ENCODE measurements around the gene BEND6.
"Not testable (repeated sequence)": the region's sequence is repeated elsewhere in the genome, so short reads cannot be mapped to it uniquely, and the experiment has no call there.

Gene BEND6

DNA sequence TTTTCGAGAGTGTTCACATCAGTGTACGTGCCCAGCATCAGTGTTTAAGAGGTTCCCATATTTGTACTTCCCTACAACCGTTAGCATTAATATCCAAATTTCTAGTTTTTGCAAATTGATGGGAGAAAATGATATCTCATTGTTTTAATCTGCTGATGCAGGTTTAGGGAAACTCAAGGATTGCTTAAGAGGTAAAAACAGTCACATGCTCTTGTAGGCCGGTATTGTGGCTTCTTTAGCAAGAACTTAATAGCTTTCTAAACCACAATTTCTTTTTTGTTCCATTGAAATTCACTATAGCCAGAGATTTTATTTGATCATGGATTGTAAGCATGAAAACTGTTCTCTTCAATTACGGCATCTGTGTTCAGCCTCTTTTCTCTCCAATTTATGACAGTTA lies 29.5 kb downstream of the BEND6 start:
- no peak for DNase-seq (ENCODE audit: low read depth)

DNA sequence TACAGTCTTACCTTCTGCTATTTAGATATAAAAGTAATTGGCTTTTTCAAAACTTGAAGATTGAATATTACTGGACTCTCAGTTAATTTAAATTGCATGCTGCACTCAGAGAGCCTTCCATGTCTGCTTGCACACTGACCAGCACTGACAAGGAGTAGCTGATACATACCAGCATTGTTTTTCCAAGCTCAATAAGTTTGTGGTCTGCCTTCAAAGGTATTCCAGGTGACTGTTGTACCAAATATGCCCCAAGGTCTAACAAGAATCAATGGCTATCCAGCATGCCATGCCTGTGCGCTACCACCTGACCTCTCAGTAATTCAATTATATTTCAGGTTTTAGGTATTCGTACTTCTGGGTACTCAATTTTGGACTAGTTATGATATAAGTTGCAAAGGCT lies 30.0 kb downstream of the BEND6 start:
- DNase-seq (ENCODE audit: low read depth) = no peak

DNA sequence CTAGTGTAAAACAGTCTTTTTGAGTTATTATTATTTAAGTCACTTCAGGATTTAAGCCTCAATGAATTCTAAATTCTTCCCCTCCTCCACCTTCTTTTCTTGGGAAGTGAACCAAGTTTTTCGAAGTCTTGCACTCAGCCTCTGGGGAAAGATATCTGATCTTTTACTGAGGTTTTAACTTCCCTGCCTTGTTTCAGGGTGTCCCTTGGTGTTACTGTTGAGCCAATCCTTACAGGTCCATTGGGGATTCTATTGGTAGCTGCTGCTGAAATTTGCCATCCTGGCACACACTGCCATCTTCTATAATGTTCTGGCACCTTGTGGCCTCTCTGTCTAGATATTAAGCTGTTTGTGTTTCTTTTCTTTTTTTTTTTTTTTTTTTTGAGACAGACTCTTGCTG lies 31.7 kb downstream of the BEND6 start:
- DNase-seq (ENCODE audit: low read depth) = no peak

DNA sequence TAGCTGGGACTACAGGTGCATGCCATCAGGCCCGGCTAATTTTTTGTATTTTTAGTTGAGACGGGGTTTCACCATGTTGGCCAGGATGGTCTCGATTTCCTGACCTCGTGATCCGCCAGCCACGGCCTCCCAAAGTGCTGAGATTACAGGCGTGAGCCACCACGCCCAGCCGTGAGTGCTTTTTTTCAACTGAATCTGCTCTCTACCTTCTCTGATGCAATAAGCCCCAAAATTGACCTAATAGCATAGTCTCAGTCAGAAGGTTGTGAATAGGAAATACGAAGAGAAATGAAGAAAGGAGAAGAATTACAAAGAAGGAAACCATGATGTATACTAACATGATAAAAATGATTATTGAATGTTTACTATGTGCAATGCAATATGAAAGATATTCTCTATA lies 33.2 kb downstream of the BEND6 start:
- no peak for DNase-seq (ENCODE audit: low read depth)

DNA sequence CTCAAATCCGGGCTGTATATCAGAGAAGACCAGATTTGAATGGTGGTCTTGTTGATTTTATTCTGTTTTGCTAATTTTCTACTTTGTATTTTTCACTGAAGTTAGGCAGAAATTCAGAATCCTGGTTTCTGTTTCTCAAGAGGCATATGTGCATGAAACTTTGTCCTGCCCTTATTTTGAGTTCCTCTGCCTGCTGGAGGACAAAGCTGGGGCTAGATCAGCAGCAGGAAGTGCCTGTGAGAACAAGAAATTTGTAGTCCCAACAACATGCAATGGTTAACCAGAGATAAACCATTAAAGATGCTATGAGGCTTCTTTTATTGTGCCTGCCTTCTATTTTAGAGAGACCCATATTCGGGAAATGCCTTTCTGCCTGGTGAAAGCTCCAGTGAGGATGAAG lies 37.1 kb downstream of the BEND6 start:
- DNase-seq (ENCODE audit: low read depth) = no peak

DNA sequence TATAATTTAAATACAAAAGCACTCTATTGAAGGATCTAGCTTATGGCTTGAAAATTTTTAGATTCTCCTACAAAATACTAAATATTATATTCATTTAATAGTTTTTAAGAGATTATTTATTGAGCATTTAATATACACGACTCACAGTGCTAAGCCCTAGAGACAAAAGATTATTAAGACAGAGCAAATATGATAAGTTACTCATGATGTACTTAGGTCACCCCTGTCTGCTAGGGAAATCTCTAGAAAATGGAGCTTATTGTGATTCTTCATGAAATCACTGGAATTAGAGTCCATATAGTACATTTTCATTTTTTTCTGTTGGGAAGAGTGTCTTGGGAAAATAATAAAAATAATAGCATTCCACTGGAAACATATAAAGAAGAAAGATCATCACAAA lies 37.8 kb downstream of the BEND6 start:
- DNase-seq (ENCODE audit: low read depth) = no peak

DNA sequence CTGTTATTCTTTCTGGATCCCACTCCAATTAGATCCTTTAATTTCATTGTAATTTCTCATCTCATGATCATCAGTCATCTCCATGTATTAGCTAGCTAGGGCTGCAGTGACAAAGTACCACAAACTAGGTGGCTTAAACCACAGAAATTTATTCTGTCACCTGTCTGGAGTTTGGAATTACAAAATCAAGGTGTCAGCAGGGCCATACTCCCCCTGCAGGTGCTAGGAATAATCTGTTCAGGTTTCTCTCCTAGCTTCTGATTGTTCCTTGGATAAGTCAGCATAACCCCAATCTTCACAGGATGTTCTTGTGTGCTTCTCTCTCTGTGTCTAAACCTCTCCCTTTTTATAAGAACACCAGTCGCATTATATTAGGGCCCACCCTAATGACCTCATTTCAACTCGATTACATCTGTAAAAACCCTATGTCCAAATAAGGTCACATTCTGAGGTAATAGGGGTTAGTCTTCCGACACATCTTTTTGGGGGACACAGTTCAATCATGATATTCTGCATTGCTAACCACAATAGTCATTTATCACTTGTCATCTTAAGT lies 40.5 kb downstream of the BEND6 start:
- DNase-seq (ENCODE audit: low read depth) = no peak

DNA sequence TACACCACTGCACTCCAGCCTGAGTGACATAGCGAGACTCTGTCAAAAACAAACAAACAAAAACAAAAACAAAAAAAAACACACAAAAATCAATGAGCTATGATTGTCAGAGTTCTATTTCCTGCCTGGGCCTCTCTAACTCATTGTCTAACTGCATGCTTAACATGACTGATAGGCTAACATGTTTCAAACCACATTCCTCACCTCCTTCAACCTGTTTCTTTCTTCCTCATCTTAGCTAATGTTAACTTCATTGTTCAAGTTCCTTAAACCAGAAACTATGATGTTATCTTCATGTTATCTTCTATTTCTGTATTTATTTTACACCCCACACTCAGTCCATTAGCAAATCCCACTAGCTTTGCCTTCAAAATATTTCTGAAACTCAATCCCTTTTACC lies 41.5 kb downstream of the BEND6 start:
- no peak for DNase-seq (ENCODE audit: low read depth)

DNA sequence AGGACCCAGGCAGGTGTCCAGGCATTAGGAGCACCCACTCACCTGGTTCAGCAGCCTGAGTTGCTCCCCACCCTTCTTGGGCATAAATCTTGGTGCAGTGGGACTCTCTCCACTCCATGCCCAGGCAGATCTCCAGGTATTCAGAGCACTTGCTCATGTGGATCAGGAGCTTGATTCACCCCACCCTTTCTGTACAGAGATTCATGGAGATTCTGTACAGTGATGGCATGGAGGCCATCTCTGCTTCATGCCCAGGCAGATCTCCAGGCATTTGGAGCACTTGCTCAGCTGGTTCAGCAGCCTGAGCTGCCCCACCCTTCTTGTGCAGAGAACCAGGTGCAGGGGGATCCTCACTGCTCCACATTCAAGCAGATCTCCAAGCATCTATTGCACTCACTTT lies 44.1 kb downstream of the BEND6 start:
- DNase-seq (ENCODE audit: low read depth) = no peak

DNA sequence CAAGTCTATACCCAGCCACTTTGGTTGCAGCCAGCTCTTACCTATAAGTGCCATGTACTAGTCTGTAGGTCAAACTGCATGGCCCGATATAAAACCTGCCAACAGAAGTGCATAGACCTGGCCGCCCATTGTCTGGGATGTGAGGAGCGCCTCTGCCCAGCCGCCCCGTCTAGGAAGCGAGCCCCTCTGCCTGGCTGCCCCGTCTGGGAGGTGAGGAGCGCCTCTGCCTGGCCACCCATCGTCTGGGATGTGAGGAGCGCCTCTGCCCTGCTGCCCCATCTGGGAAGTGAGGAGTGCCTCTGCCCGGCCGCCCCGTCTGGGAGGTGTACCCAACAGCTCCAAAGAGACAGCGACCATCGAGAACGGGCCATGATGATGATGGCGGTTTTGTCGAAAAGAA lies 44.8 kb downstream of the BEND6 start:
- DNase-seq (ENCODE audit: low read depth) = not testable (repeated sequence)

DNA sequence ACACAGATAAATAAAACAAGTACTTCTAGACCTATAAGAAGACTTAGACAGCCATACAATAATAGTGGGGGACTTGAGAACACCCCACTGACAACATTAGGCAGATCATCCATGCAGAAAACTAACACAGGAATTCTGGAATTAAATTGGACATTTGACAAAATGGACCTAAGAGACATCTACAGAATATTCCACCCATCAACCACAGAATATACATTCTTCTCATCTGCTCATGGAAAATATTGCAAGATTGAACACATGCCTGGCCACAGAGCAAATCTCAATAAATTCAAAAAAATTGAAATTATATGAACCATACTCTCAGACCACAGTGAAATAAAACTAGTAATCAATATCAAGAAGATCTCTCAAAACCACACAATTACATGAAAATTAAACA lies 47.3 kb downstream of the BEND6 start:
- no peak for DNase-seq (ENCODE audit: low read depth)

DNA sequence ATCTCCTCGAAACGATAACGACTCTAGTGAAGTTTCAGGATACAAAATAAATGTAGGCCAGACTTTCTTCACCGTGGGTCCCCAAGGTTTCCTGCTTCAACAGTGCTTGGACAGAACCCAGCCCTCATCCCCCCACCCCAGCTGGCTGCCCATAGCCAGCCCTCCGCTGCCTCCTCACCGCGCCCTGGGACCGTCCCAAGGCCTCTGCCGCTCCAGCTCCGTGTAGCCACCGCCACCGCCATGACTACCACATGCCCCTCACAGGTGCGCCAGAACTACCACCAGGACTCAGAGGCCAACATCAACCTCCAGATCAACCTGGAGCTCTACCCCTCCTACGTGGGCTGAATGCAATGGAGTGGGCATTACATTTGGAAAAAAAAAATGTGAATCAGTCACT lies 49.4 kb downstream of the BEND6 start:
- no peak for DNase-seq (ENCODE audit: low read depth)

DNA sequence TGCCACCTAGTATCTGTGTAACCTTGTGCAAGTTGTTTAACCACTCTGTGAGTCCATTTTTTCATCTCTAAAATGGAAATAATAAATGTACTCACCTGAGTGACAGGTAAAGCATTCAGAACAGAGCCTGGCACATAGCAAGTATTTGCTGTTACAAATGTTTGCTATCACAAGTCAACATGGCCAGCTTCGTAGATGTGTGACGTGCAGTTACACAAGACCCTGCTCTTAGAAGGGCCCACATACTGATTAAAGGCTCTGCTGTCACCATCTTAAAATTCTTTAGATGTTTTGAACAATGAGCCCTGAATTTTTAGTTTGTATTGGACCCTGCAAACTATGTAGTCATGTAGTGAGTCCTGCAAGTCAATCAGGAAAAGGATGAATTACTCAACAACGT lies 51.2 kb downstream of the BEND6 start:
- DNase-seq (ENCODE audit: low read depth) = no peak

DNA sequence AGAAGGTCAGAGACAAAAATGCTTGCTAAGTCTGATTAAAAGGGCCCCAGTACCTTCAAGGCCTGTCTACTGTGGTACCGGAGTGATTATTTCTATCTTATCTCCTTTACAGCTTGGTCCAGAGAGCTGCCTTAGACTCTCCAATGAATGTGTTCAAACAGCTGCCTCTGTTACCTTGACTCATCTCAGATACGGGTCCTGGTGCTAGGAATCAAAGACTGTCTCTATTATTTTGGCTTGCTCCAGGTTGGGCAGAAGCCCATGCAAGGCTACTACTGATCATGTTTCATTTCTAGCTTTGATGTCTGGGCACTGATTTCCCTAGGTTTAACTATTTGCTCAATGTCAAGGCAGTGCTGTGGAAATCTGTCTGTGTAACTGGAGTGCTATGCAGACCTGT lies 53.2 kb downstream of the BEND6 start:
- DNase-seq (ENCODE audit: low read depth) = not testable (repeated sequence)

DNA sequence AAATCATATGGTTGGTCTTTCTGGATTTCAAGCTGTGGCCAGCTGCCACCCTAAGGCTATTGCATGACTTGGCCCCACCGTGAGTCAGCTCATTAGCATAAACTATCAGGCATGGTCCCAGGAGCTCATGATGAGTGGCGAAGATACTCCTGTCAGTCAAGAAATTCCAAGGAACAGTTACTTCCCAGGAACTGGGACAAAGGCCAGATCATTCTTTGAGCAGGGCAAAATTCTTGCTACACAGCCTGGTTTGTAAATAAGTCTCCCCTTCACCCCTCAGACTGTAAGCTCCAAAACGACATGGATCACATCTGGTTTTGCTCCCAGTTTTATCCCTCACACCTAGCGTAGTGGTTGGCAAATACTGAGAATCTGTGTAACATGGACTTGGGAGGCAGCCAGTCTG lies 58.6 kb downstream of the BEND6 start:
- no peak for DNase-seq (ENCODE audit: low read depth)

DNA sequence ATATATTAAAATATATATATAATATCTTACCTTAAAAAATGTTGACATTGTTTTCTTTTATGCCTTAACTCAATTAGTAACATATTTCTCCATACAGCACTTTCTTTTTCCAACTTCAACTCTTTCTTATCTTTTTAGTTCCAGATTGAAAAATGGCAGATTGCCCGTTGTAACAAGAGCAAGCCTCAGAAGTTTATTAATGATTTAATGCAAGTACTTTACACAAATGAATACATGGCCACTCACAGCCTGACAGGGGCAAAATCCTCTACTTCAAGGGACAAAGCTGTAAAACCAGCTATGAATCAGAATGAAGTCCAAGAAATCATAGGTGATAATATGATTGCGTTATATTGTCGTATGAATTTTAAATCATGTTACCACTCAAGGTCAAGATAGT lies 62.2 kb downstream of the BEND6 start:
- DNase-seq (ENCODE audit: low read depth) = no peak

DNA sequence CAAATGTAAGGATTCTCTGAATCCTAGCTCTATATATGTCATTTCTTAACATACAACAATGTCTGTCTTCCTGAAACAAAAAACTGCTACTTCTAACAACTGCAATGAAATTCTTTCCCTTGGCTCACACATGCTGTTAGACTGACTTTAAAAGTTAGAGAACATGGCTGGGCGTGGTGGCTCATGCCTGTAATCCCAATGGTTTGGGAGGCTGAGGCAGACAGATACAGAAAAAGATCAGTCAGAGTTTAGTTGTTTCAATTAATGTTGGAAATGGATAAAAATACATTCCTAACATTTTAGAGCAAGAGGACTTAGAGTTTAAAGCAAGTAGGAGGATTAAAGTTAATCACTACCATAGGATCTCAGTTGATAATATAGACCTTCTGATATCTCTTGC lies 62.9 kb downstream of the BEND6 start:
- DNase-seq (ENCODE audit: low read depth) = no peak

DNA sequence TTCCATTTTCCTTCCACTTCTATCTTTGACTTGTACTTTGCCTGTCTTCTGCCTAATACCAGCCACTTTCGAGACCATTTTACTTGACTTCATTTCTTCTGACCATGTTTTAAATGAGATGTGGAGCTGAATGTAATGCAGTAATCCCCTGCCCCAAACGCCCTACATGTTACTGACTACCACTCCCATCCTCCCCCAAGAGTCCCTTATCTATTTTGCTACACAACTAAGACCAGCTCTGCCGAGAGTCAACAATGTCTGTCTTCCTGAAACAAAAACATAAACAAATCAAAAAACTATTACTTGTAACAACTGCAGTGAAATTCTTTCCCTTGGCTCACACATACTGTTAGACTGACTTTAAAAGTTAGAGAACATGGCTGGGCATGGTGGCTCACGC lies 64.5 kb downstream of the BEND6 start:
- DNase-seq (ENCODE audit: low read depth) = no peak

DNA sequence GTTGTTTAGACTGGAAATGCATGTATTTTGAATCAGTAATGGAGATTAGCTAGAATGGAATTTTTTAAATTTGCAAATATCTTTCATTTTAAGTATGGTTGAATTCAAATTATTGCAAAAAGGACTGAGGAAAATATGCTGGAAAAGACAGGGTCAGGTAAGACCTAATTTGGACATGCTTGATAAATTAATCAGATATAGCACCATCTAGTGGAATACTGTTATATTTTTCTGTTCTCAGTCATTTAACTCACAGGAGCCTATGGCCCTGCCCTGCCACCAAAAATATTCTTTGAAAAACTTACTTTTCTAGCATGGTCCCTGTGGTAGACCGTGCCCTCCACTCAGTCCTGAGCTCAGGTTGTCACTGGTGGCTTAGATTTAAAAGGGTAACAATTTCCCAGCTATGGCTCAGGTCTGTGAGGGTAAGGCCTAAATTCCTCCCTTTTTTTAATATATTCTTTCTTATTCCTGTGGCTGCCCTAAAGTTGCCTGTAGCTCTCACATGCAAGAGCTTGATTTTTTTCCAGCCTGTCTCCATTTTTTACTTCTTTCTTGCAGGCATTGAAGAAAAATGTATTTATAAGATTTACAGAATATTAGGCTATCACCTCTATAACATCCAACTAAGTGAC lies 66.3 kb downstream of the BEND6 start:
- DNase-seq (ENCODE audit: low read depth) = no peak

DNA sequence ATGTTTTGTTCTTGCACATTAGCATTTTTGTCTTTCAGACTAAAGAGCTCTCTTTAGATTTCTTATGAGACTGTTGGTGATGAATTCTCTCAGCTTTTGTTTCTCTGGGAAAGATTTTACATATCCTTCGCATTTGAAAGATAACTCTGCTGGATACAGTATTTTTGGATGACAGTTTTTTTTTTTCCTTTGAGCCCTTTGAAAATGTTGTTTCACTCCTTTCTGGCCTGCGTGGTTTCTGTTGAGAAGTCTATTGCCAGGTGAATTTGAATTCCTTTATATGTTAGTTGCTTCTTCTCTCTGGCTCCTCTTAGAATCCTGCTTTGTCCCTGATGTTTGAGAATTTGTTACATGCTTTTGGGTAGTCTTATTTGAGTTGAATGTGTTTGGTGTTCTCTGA lies 69.4 kb downstream of the BEND6 start:
- no peak for DNase-seq (ENCODE audit: low read depth)

DNA sequence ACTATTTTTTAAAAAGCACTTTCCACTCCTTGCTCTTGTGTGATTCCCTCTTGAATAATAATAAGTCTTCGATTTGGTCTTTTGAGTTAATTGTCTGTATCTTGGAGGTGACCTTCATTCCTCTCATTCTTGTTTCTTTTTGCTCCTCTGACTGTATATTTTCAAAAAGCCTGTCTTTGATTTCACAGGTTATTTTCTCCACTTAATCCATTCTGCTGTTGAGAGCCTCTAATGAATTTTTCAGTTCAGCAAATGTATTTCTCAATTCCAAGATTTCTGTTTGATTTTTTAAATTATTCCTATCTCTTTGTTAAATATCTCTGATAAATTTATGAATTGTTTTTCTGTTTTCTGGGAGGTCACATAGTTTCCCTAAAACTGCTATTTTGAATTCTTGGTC lies 69.9 kb downstream of the BEND6 start:
- DNase-seq (ENCODE audit: low read depth) = no peak

DNA sequence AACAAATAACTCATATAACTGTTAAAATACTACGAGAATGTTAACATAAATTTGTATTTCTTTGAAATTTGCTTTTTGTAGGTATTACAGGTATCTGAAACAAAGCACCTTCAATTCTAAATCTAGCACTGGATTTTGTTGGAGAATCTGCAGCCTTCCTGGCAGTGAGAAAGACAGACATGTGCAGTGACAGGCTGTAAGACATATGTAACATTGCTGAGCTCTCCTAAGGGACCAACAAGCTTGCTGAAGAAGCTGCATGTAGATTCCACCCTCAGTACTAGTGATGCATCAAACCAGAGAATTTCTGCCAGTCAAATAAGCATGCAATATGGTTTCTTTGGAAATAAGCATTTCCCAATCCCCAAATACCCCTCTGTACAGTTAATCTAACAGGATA lies 71.1 kb downstream of the BEND6 start:
- no peak for DNase-seq (ENCODE audit: low read depth)

DNA sequence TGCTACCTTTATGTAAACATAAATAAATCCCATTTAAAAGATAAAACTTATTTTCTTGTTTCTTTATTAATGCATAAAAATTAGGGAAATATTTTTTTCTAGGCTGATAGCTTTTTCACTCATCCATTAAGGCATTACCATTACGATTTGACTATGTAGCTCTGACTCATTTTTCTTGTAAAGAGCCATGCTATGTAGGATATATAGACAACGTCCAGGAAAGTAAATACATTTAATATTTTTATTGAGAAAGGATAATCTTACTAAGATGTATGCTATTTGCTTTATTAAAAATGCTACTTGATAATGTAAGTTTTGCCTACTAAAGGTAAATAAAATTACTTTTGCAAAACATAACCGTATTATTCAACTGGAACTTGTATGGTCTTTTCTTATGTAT lies 72.4 kb downstream of the BEND6 start:
- no peak for DNase-seq (ENCODE audit: low read depth)

DNA sequence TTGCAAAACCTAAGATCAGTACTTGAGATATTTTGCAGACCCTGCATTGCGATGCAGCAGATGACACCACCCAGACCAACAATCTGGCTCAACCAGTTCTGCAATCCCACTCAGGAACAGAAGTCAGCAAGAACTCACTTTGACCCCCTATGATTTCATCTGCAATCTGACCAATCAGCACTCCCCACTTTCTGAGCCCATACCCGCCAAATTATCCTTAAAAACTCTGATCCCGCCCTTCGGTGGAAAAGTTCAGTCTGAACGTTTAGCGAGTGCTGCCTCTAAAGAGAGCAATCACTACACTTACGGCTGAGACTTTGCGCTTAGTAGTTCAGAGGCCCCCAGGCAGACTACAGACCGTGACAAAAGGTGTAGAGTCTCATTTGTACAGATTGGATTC lies 74.3 kb downstream of the BEND6 start:
- DNase-seq (ENCODE audit: low read depth) = no peak

DNA sequence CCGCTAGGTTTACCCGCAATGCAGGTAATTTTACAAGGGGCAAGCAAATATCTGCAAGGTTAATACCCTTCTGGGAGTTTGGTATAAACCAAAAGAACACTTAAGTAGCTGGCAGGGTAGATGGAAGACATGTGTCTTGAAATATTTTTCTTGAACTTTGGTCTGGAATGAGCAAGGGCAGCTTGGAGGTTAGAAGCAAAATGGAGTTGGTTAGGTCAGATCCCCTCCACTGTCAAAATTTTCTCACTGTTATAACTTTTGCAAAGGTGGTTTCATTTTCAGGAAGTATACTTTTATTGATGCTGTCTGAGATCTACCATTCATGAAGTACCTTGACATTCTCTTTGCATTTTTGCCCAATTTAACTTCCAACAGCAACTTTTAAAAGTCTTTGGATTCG lies 78.3 kb downstream of the BEND6 start:
- DNase-seq (ENCODE audit: low read depth) = no peak

Measured in CMK (cell line).